OCI-M2 (cell line): ENCODE results near the gene TDRD5.
"Not testable (repeated sequence)": the region's sequence is repeated elsewhere in the genome, so short reads cannot be mapped to it uniquely, and the experiment has no call there.

Source experiments
- DNase-seq: peaks from one replicate; lab custom pipeline; 2025; ENCODE audit not compliant: unreplicated experiment; lab: John Stamatoyannopoulos, UW

The TDRD5 gene

DNA sequence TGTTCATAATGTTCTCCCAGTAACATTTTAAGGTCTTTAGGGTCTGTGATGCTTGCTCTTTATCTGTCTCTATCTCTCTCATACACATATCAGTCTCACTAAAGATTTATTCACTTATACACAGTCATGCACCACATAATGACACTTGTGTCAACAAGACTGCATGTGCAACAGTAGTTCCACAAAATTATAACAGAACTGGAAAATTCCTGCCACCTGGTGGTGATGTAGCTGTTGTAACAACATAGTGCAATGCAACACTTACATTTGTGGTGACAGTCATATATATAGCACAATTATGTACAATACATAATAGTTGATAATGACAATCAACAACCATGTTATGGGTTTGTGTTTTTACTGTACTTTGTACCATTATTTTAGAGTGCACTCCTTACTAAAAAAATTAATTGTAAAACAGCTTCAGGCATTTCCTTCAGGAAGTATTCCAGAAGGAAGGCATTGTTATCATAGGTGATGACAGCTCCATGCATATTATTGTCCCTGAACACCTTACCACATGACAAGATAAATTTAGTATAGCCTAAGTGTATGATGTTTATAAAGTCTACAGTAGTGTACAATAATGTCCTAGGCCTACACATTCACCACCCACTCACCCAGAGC is 8.1 kb downstream of the TDRD5 start:
- no peak for DNase-seq

DNA sequence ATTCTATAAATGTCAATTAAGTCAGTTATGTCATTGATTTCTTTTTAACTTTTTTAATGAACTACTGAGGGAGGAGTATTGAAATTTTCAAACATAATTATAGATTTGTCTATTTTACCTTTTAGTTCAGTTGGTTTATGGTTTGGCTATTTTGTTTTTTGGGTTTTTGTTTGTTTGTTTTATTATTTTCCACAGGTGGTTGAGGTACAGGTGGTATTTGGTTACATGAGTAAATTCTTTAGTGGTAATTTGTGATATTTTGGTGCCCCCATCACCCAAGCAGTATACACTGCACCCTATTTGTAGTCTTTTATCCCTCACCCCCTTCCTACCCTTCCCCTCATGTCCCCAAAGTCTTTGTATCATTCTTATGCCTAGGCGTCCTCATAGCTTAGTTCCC is 9.5 kb downstream of the TDRD5 start:
- DNase-seq, result no peak

- no peak for DNase-seq
Measured at GRCh38 chr1:179612361-179612760, 20.7 kb downstream of the TDRD5 start.

DNA sequence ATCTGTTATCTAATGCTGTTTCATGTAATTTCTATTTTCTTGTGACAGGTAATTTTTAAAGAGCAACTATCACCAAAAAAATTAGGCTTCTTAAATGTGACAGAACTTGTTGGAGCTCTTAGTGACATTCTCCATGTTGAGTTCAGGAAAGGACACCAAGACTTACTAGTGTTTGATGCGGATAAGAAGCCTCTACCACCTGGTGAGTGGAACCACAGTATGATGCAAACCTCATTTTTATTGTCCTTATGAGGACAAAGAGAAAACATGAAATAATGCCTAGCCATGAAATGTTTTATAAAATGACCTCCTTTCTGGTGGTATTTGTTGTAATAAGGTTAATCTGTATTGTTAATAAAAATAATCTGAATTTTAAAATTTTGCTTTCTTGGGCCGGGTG is 39.1 kb downstream of the TDRD5 start:
- no peak for DNase-seq

- DNase-seq, result no peak
Measured at GRCh38 chr1:179632868-179633267, 41.2 kb downstream of the TDRD5 start.

DNA sequence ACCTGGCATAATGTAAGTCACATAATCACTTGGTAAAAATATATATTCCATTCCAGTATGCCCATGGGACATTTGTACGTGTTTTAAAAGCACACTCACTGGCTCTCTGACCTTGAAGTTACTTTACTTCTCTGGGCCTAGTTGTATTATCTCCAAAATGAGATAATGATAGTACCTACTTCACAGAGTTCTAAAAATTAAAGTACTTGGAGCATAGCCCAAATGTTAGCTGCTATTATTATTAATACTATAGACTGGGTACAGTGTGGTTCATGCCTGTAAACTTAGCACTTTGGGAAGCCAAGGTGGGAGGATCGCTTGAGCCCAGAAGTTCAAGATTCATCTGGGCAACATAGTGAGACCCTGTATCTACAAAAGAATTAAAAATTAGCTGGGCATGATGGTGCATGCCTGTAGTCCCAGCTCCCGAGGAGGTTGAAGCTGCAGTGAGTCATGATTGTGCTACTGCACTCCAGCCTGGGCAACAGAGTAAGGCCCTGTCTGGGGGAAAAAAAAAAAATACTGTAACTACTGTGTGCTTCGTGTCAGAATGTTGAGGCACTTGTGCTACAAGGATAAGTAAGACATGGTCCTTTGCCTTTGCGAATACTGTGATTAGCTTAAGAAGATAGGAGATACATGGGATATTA is 45.7 kb downstream of the TDRD5 start:
- DNase-seq, result no peak

DNA sequence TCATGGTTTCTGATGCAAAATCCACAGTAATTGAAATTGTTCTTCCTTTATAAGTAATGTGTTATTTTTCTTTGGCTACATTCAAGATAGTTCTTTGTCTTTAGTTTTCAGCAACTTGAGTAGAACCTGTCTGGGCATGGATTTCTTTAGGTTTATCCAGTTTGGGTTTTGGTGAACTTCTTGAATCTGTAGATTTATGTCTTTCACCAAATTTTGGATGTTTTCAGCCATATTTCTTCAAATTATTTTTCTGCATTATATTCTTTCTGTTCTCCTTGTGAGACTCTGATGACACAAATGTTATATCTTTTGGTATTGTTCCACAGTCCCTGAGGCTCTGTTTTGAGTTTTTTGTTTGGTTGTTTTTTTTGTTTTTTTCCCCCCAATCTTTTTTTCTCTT is 69.4 kb downstream of the TDRD5 start:
- DNase-seq, result no peak

- DNase-seq, result no peak
Measured at GRCh38 chr1:179663810-179664209, 72.2 kb downstream of the TDRD5 start.

DNA sequence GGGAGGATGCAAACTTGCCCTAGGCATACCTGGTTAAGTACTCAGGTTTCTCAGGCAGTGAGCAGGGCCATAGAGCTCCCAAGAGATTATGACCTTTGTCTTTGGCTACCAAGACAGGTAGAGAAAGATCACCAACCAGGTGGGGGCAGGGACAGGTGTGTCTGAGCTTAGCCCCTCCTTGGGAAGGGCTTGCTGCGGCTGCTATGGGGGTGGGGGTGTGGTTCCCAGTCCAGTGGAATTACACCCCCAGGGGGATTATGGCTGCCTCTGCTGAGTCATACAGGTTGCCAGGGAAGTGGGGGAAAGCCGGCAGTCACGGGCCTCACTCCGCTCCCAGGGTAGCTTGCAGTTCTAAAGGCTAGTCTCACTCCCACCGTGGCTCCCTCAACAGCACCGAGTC is 86.2 kb downstream of the TDRD5 start:
- DNase-seq, result no peak

- not testable (repeated sequence) for DNase-seq
Measured at GRCh38 chr1:179694530-179694929, 102.9 kb downstream of the TDRD5 start.

DNA sequence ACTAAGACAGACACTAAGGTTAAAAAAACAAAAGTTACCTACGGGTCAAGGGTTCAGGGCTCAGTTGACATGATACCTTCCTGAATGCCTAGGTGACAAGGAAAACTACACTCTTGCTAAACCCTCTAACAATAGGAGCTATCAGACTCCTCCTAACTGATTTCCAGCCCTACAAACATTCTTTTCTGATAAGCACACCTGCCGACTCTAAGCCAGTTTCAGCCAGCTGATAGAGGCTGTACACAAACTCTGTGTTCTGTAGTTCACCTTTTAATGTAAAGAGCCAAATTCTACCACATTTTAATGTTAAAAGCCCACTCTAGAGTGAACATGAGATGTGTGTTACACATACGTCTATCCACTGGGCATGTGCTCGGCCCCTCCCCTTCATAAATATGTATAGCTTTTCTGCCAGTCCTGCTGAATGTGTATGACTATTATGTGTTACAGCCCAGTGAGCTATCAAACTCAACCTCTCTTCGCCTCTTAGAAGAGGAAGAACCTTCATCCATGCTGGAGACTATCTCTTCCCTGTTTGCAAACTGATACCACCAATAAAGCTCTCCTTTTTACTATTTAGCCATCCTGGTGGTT is 111.4 kb downstream of the TDRD5 start:
- DNase-seq, result no peak

GRCh38 chr1:179706339-179706941 is 114.8 kb downstream of the TDRD5 start:
- no peak for DNase-seq

DNA sequence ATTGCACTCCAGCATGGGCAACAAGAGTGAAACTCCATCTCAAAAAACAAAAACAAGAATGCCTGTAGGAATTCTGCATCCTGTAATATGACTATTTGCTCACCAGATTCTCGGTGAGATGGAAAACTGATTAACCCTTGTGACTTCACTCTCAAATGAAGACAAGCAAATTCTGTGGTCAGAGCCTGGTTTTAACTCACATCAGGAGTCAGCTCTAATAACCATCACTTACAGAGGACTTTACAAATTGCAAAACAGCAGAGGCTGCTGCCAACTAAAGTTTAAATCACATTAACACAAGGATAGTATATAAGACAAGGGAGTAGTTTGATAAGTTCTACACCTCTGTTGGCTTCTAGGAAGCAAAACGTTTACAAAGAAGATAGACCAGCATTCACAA is 115.8 kb downstream of the TDRD5 start:
- DNase-seq, result no peak

DNA sequence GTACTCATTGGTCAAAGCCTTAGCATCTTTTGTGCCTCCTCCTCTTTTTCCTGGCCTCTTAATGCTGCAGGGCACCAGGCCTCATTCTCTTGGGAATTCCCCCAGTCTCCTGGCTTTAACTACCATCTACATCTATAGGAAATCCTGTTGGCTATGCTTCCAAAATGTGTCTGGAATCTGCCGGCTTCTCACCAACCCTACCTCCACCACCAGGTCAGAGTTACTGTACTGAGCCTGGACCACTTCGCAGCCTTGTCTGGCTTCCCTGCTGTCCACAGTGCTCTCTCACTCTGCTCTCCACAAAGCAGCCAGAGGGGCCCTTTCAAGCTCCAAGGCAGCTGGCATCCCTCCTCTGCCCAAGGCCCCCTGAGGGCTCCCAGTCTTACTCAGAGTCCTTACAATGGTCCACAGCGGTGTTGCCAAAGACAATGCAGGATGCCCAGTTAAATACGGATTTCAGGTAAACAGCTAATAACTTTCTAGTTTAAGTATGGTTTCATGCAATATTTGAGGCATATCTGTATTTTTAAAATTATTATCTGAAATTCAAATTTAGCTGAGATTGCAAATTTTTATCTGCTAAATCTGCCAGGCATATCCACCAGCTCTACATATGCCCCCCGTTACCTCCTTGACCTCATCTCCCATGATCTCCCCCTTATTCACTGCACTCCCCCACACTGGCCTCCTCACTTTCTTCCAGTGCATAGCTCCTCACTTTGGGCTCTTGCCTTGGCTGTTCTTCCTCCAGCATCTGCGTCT is 117.0 kb downstream of the TDRD5 start:
- no peak for DNase-seq

DNA sequence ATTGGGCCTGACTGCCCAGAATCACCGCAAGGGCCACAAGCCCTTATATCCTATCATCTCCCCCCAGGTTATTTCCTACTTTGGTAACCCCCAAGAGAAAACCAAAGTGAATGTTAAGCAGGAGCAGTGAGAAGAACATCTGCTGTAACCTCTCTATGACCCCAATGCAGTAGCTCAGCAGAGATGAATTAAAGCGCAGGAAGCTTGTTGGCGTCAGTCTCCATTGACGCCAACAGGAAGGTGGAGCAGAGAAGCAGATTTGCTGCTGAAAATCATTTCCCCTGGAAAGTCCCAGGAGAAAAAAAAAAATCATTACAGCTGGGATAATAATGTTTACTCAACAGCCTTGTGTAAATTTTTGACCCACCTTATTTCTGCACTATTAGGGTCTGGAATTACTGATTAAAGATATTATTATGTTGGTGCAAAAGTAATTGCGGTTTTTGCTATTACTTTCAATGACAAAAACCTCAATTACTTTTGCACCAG is 118.3 kb downstream of the TDRD5 start:
- no peak for DNase-seq

DNA sequence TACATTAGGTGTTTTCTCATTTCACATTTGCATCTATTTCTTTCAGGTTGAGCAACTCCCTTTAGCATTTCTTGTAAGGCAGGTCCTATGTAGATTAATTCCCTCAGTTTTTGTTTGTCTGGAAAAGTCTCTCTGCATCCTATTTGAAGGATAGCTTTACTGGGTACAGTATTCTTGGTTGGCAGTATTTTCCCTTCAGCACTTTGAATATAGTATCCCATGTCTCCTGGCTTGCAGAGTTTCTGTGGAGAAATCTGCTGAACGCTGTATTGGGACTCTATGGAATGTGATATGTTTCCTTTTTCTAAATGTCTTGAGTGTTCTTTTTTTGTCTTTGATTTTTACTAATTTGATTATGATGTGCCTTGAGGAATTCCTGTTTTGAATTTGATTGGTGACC is 122.5 kb downstream of the TDRD5 start:
- no peak for DNase-seq

DNA sequence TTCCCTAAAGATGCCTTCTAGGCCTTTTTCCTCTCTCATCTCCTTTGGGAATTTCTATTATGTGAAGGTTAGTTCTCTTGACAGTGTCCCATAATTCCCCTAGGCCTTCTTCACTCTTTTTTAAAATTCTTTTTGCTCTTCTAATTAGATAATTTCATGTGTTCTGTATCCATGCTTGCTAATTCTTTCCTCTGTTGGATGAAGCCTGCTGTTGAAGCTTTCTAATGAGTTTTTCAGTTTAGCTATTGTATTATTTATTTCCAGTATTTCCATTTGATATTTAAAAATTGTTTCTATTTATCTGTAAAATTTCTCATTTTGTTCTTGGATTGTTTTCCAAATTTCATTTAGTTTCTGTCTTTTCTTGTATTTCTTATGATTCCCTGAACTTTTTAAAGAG is 123.0 kb downstream of the TDRD5 start:
- no peak for DNase-seq

DNA sequence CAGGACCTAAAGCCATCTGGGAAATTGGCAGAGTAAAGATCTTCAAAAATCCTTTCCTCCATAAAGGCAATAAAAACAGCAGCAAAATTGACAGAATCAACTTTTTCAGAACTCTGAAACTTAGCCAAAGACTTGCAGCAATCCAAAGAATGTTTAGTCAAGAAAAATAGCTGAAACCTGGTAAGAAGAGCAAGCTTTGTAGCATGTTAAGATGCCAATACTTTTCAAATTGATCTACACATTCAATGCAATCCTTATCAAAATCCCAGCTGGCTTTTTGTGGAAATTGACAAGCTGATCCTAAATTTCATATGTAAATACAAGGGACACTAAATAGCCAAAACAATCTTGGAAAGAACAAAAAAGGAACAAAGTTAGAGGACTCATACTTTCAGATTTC is 127.6 kb downstream of the TDRD5 start:
- no peak for DNase-seq

DNA sequence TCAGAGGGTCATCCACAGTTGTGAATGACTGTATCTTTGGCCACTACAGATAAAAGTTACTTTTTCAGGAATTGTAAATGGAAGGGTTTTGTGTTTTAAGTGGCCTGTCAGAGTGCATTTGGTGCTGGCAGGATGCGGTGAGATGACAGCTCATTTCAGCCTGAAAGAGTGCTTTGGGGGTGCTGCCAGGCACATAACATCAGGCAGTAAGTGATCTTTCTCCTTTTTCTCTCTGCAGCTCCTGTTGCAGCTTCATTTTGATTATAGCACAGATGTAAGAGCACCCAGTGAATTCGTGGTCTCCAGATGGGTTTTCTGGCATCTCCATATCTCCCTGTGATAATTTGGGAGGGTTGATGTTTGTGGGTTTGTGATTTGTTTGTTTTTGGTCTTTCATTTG is 136.6 kb downstream of the TDRD5 start:
- no peak for DNase-seq

GRCh38 chr1:179729881-179730280 is 138.2 kb downstream of the TDRD5 start:
- DNase-seq, result no peak

GRCh38 chr1:179731643-179732042 is 140.0 kb downstream of the TDRD5 start:
- no peak for DNase-seq
